Fibroblast of lung (primary cell): ENCODE results near the gene OTOP2. TPM values are rescaled to one million over a fixed set of nuclear protein-coding genes. Genes with fewer than 3 reads are reported as not detected.

Source experiments
- DNase-seq, 2 donors: peaks; one replicate each; pipeline versions ENCODE4 v3.0.0 to v3.0.0-alpha.2; 2010; ENCODE audit warnings: low read depth in 2 of 2
- H2AFZ ChIP-seq: 2 replicates; pipeline ENCODE4 v1.5.1; 2012; ENCODE audit warnings: low read length, control low read depth, inconsistent platforms
- H3K27ac ChIP-seq: 2 replicates; pipeline ENCODE4 v1.5.1; 2011; ENCODE audit warnings: low read length, control low read depth; ENCODE audit not compliant: insufficient read depth
- H3K27me3 ChIP-seq: 2 replicates; pipeline ENCODE4 v1.5.1; 2011; ENCODE audit warnings: mild to moderate bottlenecking, low read length; ENCODE audit not compliant: control insufficient read depth, insufficient read depth
- H3K36me3 ChIP-seq: 2 replicates; pipeline ENCODE4 v1.5.1; 2011; ENCODE audit warnings: low read length; ENCODE audit not compliant: control insufficient read depth, insufficient read depth
- H3K4me1 ChIP-seq: 2 replicates; pipeline ENCODE4 v1.5.1; 2011; ENCODE audit warnings: low read length; ENCODE audit not compliant: control insufficient read depth, insufficient read depth; ENCODE audit errors: extremely low read depth
- H3K4me2 ChIP-seq: 2 replicates; pipeline ENCODE4 v1.5.1; 2011; ENCODE audit warnings: low read length, control low read depth; ENCODE audit not compliant: insufficient read depth; ENCODE audit errors: extremely low read depth
- H3K4me3 ChIP-seq, 4 experiments: fragments of 200-600 bp in 1 of 4; sonication (generic) in 1 of 4; replicated peaks in 1 of 4; 2 replicates each; pipeline ENCODE4 v1.5.1; 2011 to 2016; ENCODE audit warnings: low read length in 4 of 4, low read depth in 3 of 4, mild to moderate bottlenecking in 3 of 4, control low read depth in 2 of 4, inconsistent platforms in 1 of 4, mixed read lengths in 1 of 4; ENCODE audit not compliant: insufficient read depth in 1 of 4; ENCODE audit errors: control extremely low read depth in 1 of 4
- H3K79me2 ChIP-seq: 2 replicates; pipeline ENCODE4 v1.5.1; 2012; ENCODE audit warnings: mild to moderate bottlenecking, low read length, inconsistent platforms; ENCODE audit not compliant: control insufficient read depth, insufficient read depth
- H3K9ac ChIP-seq: 2 replicates; pipeline ENCODE4 v1.5.1; 2011; ENCODE audit warnings: mild to moderate bottlenecking, low read length, control low read depth; ENCODE audit not compliant: insufficient read depth
- H3K9me3 ChIP-seq: 2 replicates; pipeline ENCODE4 v1.5.1; 2012; ENCODE audit warnings: low read depth, low read length; ENCODE audit not compliant: control insufficient read depth, insufficient read depth
- H4K20me1 ChIP-seq: 2 replicates; pipeline ENCODE4 v1.5.1; 2011; ENCODE audit warnings: low read length; ENCODE audit not compliant: control insufficient read depth, insufficient read depth; ENCODE audit errors: extremely low read depth
- CTCF ChIP-seq, 2 donors: IDR thresholded peaks in 1 of 2; conservative IDR thresholded peaks in 1 of 2; 1 replicate in 1 of 2; 2 replicates in 1 of 2; pipeline ENCODE4 v1.5.1; 2011 to 2012; ENCODE audit warnings: low read length in 2 of 2, control low read depth in 1 of 2, inconsistent platforms in 1 of 2, low read depth in 1 of 2, mild to moderate bottlenecking in 1 of 2
- EZH2 ChIP-seq: IDR thresholded peaks from 2 replicates; pipeline ENCODE4 v1.5.1; 2012; ENCODE audit warnings: low read length, control low read depth, mild to moderate bottlenecking; ENCODE audit errors: missing control alignments
- polyA plus RNA-seq, 2 donors: library from polyadenylated mRNA; depleted of rRNA in 1 of 2; stranded (reverse) in 1 of 2; unstranded in 1 of 2; fragments of >200 nt; gene quantifications; 2 replicates each; pipeline ENCODE4 v1.2.1, GENCODE V29; 2011 to 2012; ENCODE audit warnings: missing spikeins in 1 of 2
- total RNA-seq: library from RNA; depleted of rRNA; stranded (reverse); fragments of >200 nt; gene quantifications from 2 replicates; pipeline ENCODE4 v1.2.1, GENCODE V29; 2014

The OTOP2 gene
- total and polyA plus RNA-seq, 2 donors (not counting 1 experiment from before 2014, with no cell fraction given), result not detected

- H3K4me1 ChIP-seq, result no peaks in the 10 kb centered on the region
- H3K27me3 ChIP-seq, result peaks cover 3% of the 10 kb centered on the region
- no peak overlapping the region for H3K4me2 ChIP-seq
- TF ChIP-seq CTCF (conservative IDR thresholded peaks at IDR 0.05 in 1 of 2, IDR thresholded peaks at IDR 0.05 in 1 of 2; ENCODE audit: low read depth in 1 of 2, low read length in 2 of 2), result no peak
- no peak for TF ChIP-seq EZH2
- H3K4me3 ChIP-seq, result no peak overlapping the region
- H4K20me1 ChIP-seq, result no peaks in the 10 kb centered on the region
- H3K9me3 ChIP-seq, result no peaks in the 10 kb centered on the region
- H2AFZ ChIP-seq, result no peak overlapping the region
- no peaks in the 10 kb centered on the region for H3K79me2 ChIP-seq
- no peak overlapping the region for H3K9ac ChIP-seq
- no peaks in the 10 kb centered on the region for H3K36me3 ChIP-seq
- no peak overlapping the region for H3K27ac ChIP-seq
- no peak for DNase-seq
Observed at GRCh38 chr17:74901353-74902135, 22.5 kb upstream of the OTOP2 start.

DNA sequence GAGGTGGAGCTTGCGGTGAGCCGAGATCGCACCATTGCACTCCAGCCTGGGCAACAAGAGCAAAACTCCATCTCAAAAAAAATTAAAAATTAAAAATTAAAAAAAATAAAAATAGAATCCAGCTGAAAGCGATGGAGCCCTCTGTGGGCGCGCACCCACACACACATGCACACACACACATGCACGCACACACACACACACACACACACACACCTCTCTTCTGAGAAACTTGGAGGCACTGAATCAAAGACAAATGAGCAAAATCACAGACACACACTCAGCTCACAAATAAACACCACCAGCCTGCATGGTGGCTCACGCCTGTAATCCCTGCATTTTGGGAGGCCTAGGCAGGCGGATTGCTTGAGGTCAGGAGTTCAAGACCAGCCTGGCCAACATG, 21.0 kb upstream of the OTOP2 start:
- no peak overlapping the region for H2AFZ ChIP-seq
- H3K79me2 ChIP-seq, result no peaks in the 10 kb centered on the region
- H3K27ac ChIP-seq, result no peak overlapping the region
- no peaks in the 10 kb centered on the region for H3K4me1 ChIP-seq
- H3K9me3 ChIP-seq, result no peaks in the 10 kb centered on the region
- H3K36me3 ChIP-seq, result no peaks in the 10 kb centered on the region
- no peak overlapping the region for H3K4me2 ChIP-seq
- no peak overlapping the region for H3K9ac ChIP-seq
- H3K27me3 ChIP-seq, result no peaks in the 10 kb centered on the region
- TF ChIP-seq CTCF (conservative IDR thresholded peaks at IDR 0.05 in 1 of 2, IDR thresholded peaks at IDR 0.05 in 1 of 2; ENCODE audit: low read depth in 1 of 2, low read length in 2 of 2), result no peak
- TF ChIP-seq EZH2, result no peak
- no peak for DNase-seq
- no peak overlapping the region for H3K4me3 ChIP-seq
- H4K20me1 ChIP-seq, result no peaks in the 10 kb centered on the region

- TF ChIP-seq EZH2 (no peak), CTCF (conservative IDR thresholded peaks at IDR 0.05 in 1 of 2, IDR thresholded peaks at IDR 0.05 in 1 of 2; ENCODE audit: low read depth in 1 of 2, low read length in 2 of 2) (no peak)
- no peak overlapping the region for H2AFZ ChIP-seq
- no peaks in the 10 kb centered on the region for H3K27me3 ChIP-seq
- no peaks in the 10 kb centered on the region for H3K36me3 ChIP-seq
- H3K27ac ChIP-seq, result no peak overlapping the region
- no peaks in the 10 kb centered on the region for H3K4me1 ChIP-seq
- H3K79me2 ChIP-seq, result no peaks in the 10 kb centered on the region
- no peak overlapping the region for H3K4me2 ChIP-seq
- H3K9ac ChIP-seq, result no peak overlapping the region
- no peaks in the 10 kb centered on the region for H3K9me3 ChIP-seq
- DNase-seq, result no peak
- no peaks in the 10 kb centered on the region for H4K20me1 ChIP-seq
- no peak overlapping the region for H3K4me3 ChIP-seq
Observed at GRCh38 chr17:74903671-74904070, 20.4 kb upstream of the OTOP2 start.
